Suprapubic skin (tissue), 4 donors: Measurements from ENCODE around the gene KDM8. TPM values are rescaled to one million over a fixed set of nuclear protein-coding genes. Genes with fewer than 3 reads are reported as not detected.

Source experiments
- DNase-seq, 2 donors: peaks; one replicate each; pipeline ENCODE4 v3.0.0-alpha.2; 2019; ENCODE audit warnings: low spot score in 2 of 2
- H3K27ac ChIP-seq: fragments of 200-600 bp; sonication (generic); one replicate; pipeline ENCODE4 v1.5.1; 2019
- H3K27me3 ChIP-seq: fragments of 200-600 bp; sonication (generic); one replicate; pipeline ENCODE4 v1.5.1; 2019
- H3K36me3 ChIP-seq: fragments of 200-600 bp; sonication (generic); one replicate; pipeline ENCODE4 v1.5.1; 2019
- H3K4me1 ChIP-seq: fragments of 200-600 bp; sonication (generic); one replicate; pipeline ENCODE4 v1.5.1; 2019
- H3K4me3 ChIP-seq: fragments of 200-600 bp; sonication (generic); one replicate; pipeline ENCODE4 v1.5.1; 2019; ENCODE audit warnings: mild to moderate bottlenecking
- H3K9me3 ChIP-seq: fragments of 200-600 bp; sonication (generic); one replicate; pipeline ENCODE4 v1.5.1; 2019
- EP300 ChIP-seq: sonication (generic); formaldehyde crosslinking; IDR thresholded peaks from one replicate; pipeline ENCODE4 v1.6.1; 2017; ENCODE audit warnings: antibody characterized with exemption
- POLR2A ChIP-seq, 2 donors: fragments of 450-650 bp; IDR thresholded peaks; one replicate each; pipeline ENCODE4 v1.6.1; 2017; ENCODE audit warnings: antibody characterized with exemption in 2 of 2, mild to moderate bottlenecking in 2 of 2, moderate library complexity in 2 of 2
- POLR2AphosphoS5 ChIP-seq, 3 donors: sonication (generic); formaldehyde crosslinking; IDR thresholded peaks; one replicate each; pipeline ENCODE4 v1.6.1; 2017; ENCODE audit warnings: antibody characterized with exemption in 3 of 3
- WGBS: methylation state at CpG from one replicate; pipeline ENCODE4 v1.1.5; 2018; 5-methylcytosine and 5-hydroxymethylcytosine counted together
- total RNA-seq, 4 donors: library from RNA; depleted of rRNA; stranded (reverse); fragments of >200 nt; gene quantifications; one replicate each; pipeline ENCODE4 v1.1.0, GENCODE V29; 2016
- TF ChIP-seq, protein P1 (sequence below), 2 donors: fragments of 200-600 bp in 1 of 2; fragments of 450-650 bp in 1 of 2; sonication (generic) in 1 of 2; IDR thresholded peaks; one replicate each; pipeline ENCODE4 v1.5.1; 2016 to 2019; ENCODE audit warnings: antibody characterized with exemption in 2 of 2, mild to moderate bottlenecking in 1 of 2, moderate library complexity in 1 of 2

KDM8 gene
- total RNA-seq, 4 donors from 2014 or later, result 1.3 to 5.0 (median 3.7) TPM

DNA sequence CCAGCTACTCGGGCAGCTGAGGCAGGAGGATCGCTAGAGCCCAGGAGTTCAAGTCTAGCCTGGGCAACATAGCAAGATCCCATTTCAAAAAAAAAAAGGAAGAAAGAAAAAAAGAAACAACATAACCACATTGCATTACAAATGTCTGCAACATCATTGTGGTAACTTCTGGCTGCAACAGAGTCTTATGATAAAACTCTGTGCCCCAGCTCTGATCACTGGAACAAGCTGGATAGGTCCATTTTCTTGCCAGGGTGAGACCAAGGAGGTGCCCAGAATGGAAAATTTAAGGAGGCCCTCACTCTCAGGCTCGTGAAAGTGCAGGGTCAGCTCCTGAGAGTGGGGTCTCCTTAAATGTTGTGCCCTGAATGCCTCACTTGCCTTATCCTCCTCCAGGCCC, 37.8 kb upstream of the KDM8 start:
- no peak for TF ChIP-seq POLR2AphosphoS5 (IDR thresholded peaks at IDR 0.05)
- TF ChIP-seq, protein P1, sequence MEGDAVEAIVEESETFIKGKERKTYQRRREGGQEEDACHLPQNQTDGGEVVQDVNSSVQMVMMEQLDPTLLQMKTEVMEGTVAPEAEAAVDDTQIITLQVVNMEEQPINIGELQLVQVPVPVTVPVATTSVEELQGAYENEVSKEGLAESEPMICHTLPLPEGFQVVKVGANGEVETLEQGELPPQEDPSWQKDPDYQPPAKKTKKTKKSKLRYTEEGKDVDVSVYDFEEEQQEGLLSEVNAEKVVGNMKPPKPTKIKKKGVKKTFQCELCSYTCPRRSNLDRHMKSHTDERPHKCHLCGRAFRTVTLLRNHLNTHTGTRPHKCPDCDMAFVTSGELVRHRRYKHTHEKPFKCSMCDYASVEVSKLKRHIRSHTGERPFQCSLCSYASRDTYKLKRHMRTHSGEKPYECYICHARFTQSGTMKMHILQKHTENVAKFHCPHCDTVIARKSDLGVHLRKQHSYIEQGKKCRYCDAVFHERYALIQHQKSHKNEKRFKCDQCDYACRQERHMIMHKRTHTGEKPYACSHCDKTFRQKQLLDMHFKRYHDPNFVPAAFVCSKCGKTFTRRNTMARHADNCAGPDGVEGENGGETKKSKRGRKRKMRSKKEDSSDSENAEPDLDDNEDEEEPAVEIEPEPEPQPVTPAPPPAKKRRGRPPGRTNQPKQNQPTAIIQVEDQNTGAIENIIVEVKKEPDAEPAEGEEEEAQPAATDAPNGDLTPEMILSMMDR (IDR thresholded peaks at IDR 0.05), result no peak
- 93% methylated on average over 3 of the region's 3 CpGs for WGBS
- Histone ChIP-seq H3K36me3 (no peaks in the 10 kb centered on the region), H3K9me3 (no peaks in the 10 kb centered on the region), H3K27ac (no peak overlapping the region), H3K27me3 (no peaks in the 10 kb centered on the region), H3K4me1 (no peaks in the 10 kb centered on the region), H3K4me3 (no peak overlapping the region)
- no peak for DNase-seq

DNA sequence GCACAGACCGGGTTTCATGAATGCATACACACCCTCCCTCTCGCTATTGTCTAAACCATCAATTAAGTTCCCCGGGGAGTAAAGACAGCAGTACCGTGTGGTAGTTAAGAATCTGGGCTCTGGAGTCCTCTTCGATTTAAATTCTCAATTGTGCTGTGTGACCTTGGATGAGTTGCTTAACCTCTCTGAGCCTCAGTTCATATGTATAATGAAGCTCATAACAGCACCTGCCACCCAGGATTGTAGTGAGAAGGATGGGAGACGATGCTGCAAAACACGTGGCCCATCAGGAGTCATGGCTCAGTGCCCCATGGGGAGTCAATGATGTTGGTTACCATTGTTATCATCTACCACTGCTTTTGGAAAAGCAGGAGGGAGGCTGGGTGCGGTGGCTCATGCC, 34.5 kb upstream of the KDM8 start:
- no peak for TF ChIP-seq POLR2AphosphoS5 (IDR thresholded peaks at IDR 0.05)
- TF ChIP-seq POLR2A (IDR thresholded peaks at IDR 0.05), result no peak
- TF ChIP-seq, protein P1 (IDR thresholded peaks at IDR 0.05), result no peak
- no peaks in the 10 kb centered on the region for H3K4me1 ChIP-seq
- H3K36me3 ChIP-seq, result no peaks in the 10 kb centered on the region
- H3K4me3 ChIP-seq, result no peak overlapping the region
- H3K27ac ChIP-seq, result no peak overlapping the region
- 82% methylated on average over 8 of the region's 8 CpGs for WGBS
- no peaks in the 10 kb centered on the region for H3K27me3 ChIP-seq
- DNase-seq, result no peak
- no peaks in the 10 kb centered on the region for H3K9me3 ChIP-seq

DNA sequence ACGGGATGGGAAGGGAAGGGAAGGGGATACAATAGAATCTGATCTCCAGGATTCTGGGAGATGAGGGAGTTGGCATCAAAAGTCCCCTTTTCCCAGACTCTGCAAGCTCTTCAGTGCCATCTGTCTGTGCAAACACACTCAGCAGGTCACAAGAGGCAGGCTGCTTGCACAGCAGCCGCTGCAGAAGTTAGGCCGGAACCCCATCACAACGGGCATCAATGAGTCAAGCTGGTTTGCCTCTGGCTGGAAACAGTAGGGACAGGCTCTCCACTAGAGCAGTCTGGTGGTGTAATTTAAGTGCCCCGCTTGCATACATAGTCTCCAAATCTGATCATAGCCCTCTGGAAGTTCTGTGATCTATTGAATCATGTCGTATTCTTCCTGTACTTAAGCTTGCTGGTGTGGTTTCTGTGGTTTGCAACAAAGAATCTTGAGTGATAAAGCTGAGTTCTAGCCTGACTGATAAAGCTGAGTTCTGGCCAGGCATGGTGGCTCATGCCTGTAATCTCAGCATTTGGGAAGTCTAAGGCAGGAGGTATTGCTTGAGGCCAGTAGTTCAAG, 33.7 kb upstream of the KDM8 start:
- Histone ChIP-seq H3K36me3 (no peaks in the 10 kb centered on the region), H3K4me1 (peaks cover 6% of the 10 kb centered on the region), H3K4me3 (no peak overlapping the region), H3K27ac (no peak overlapping the region), H3K9me3 (no peaks in the 10 kb centered on the region), H3K27me3 (no peaks in the 10 kb centered on the region)
- 50% methylated on average over 6 of the region's 6 CpGs for WGBS
- TF ChIP-seq POLR2AphosphoS5 (IDR thresholded peaks at IDR 0.05) (no peak), EP300 (no peak), POLR2A (IDR thresholded peaks at IDR 0.05) (no peak)
- TF ChIP-seq, protein P1 (IDR thresholded peaks at IDR 0.05), result no peak
- no peak for DNase-seq

- Histone ChIP-seq H3K9me3 (no peaks in the 10 kb centered on the region), H3K27me3 (no peaks in the 10 kb centered on the region), H3K36me3 (no peaks in the 10 kb centered on the region), H3K4me3 (no peak overlapping the region), H3K4me1 (peaks cover 6% of the 10 kb centered on the region), H3K27ac (no peak overlapping the region)
- TF ChIP-seq EP300, result no peak
- TF ChIP-seq POLR2AphosphoS5 (IDR thresholded peaks at IDR 0.05), result no peak
- TF ChIP-seq, protein P1 (IDR thresholded peaks at IDR 0.05), result no peak
- no peak for TF ChIP-seq POLR2A (IDR thresholded peaks at IDR 0.05)
- WGBS, result 65% methylated on average over 4 of the region's 4 CpGs
- DNase-seq, result no peak
Observed at GRCh38 chr16:27171584-27171983, 31.7 kb upstream of the KDM8 start.

- Histone ChIP-seq H3K27me3 (no peaks in the 10 kb centered on the region), H3K27ac (no peak overlapping the region), H3K4me3 (no peak overlapping the region), H3K36me3 (no peaks in the 10 kb centered on the region), H3K4me1 (peaks cover 7% of the 10 kb centered on the region), H3K9me3 (no peaks in the 10 kb centered on the region)
- TF ChIP-seq POLR2AphosphoS5 (IDR thresholded peaks at IDR 0.05) (no peak), POLR2A (IDR thresholded peaks at IDR 0.05) (no peak), EP300 (no peak)
- TF ChIP-seq, protein P1 (IDR thresholded peaks at IDR 0.05), result no peak
- DNase-seq, result no peak
- WGBS, result 51% methylated on average over 7 of the region's 8 CpGs
Observed at GRCh38 chr16:27174007-27174406, 29.3 kb upstream of the KDM8 start.
